ENCODE results near the gene NEMF.

NEMF gene

DNA sequence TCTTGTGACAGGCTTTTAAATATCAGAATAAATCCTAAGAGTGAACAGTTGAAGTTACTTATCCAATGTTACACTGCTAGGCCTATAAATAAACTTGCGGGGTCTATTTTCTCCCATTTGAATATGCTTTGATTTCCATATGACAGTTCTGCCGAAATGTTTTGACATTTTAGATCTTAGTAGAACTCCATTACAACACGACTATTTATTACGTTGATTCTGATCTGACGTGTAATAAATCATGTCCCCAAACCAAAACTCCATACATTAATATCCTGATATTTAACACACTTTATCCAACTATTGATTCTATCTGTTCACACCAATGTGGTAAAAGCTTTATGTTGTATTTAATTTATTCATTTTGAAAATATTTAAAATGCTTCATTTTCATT is 16.1 kb upstream of the NEMF start:
- no peaks in the 10 kb centered on the region for H3K27me3 ChIP-seq (ENCODE audit: control insufficient read depth, insufficient read depth, low read length)
- H3K9me3 ChIP-seq (ENCODE audit: control insufficient read depth, low read length): no peaks in the 10 kb centered on the region
- peak overlapping the region; percentile 84 for H2AFZ ChIP-seq
- peak overlapping the region; percentile 92 for H3K4me2 ChIP-seq (ENCODE audit: low read length)
- TF ChIP-seq, protein P1, sequence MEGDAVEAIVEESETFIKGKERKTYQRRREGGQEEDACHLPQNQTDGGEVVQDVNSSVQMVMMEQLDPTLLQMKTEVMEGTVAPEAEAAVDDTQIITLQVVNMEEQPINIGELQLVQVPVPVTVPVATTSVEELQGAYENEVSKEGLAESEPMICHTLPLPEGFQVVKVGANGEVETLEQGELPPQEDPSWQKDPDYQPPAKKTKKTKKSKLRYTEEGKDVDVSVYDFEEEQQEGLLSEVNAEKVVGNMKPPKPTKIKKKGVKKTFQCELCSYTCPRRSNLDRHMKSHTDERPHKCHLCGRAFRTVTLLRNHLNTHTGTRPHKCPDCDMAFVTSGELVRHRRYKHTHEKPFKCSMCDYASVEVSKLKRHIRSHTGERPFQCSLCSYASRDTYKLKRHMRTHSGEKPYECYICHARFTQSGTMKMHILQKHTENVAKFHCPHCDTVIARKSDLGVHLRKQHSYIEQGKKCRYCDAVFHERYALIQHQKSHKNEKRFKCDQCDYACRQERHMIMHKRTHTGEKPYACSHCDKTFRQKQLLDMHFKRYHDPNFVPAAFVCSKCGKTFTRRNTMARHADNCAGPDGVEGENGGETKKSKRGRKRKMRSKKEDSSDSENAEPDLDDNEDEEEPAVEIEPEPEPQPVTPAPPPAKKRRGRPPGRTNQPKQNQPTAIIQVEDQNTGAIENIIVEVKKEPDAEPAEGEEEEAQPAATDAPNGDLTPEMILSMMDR (IDR thresholded peaks at IDR 0.05): no peak
- H3K27ac ChIP-seq: peak overlapping the region; percentile 69
- H3K4me3 ChIP-seq (ENCODE audit: low read depth, low read length): peak overlapping the region; percentile 86
- H3K9ac ChIP-seq: no peak overlapping the region
- no peaks in the 10 kb centered on the region for H3K79me2 ChIP-seq
- no peaks in the 10 kb centered on the region for H3K36me3 ChIP-seq (ENCODE audit: control insufficient read depth, insufficient read depth, low read length)
- H3K4me1 ChIP-seq: peaks cover 7% of the 10 kb centered on the region

GRCh38 chr14:49867831-49868719 is 15.5 kb upstream of the NEMF start:
- Histone ChIP-seq H3K27ac (peak overlapping the region; percentile 88), H2AFZ (peak overlapping the region; percentile 92), H3K79me2 (no peaks in the 10 kb centered on the region), H3K4me2 (ENCODE audit: low read length) (peak overlapping the region; percentile 93), H3K4me3 (ENCODE audit: low read depth, low read length) (peak overlapping the region; percentile 86), H3K36me3 (ENCODE audit: control insufficient read depth, insufficient read depth, low read length) (no peaks in the 10 kb centered on the region), H3K4me1 (peaks cover 7% of the 10 kb centered on the region), H3K27me3 (ENCODE audit: control insufficient read depth, insufficient read depth, low read length) (no peaks in the 10 kb centered on the region), H3K9me3 (ENCODE audit: control insufficient read depth, low read length) (no peaks in the 10 kb centered on the region), H3K9ac (peak overlapping the region; percentile 55)
- TF ChIP-seq, protein P1 (IDR thresholded peaks at IDR 0.05): no peak

- TF ChIP-seq, protein P1 (IDR thresholded peaks at IDR 0.05): peak; percentile 88
- Histone ChIP-seq H3K4me2 (ENCODE audit: low read length) (no peak overlapping the region), H3K4me3 (ENCODE audit: low read depth, low read length) (no peak overlapping the region), H3K9me3 (ENCODE audit: control insufficient read depth, low read length) (no peaks in the 10 kb centered on the region), H3K27me3 (ENCODE audit: control insufficient read depth, insufficient read depth, low read length) (no peaks in the 10 kb centered on the region), H2AFZ (no peak overlapping the region), H3K4me1 (peaks cover 7% of the 10 kb centered on the region), H3K36me3 (ENCODE audit: control insufficient read depth, insufficient read depth, low read length) (no peaks in the 10 kb centered on the region), H3K9ac (no peak overlapping the region), H3K79me2 (no peaks in the 10 kb centered on the region), H3K27ac (no peak overlapping the region)
These were observed 12.9 kb upstream of the NEMF start for GRCh38 chr14:49865431-49865859.

GRCh38 chr14:49863487-49864281 is 11.1 kb upstream of the NEMF start:
- Histone ChIP-seq H3K9ac (peak overlapping the region; percentile 78), H3K36me3 (ENCODE audit: control insufficient read depth, insufficient read depth, low read length) (no peaks in the 10 kb centered on the region), H2AFZ (peak overlapping the region; percentile 91), H3K79me2 (no peaks in the 10 kb centered on the region), H3K9me3 (ENCODE audit: control insufficient read depth, low read length) (no peaks in the 10 kb centered on the region), H3K4me2 (ENCODE audit: low read length) (peak overlapping the region; percentile 90), H3K27me3 (ENCODE audit: control insufficient read depth, insufficient read depth, low read length) (no peaks in the 10 kb centered on the region), H3K4me3 (ENCODE audit: low read depth, low read length) (peak overlapping the region; percentile 97), H3K4me1 (peaks cover 6% of the 10 kb centered on the region), H3K27ac (peak overlapping the region; percentile 97)
- TF ChIP-seq, protein P1 (IDR thresholded peaks at IDR 0.05): no peak
